ENCODE results near the gene SCYGR1. TPM values are rescaled to one million over a fixed set of nuclear protein-coding genes. Genes with fewer than 3 reads are reported as not detected.

The SCYGR1 gene
- total and polyA plus RNA-seq, 2 of the 13 experiments (the other 11 are each of a cell fraction or from before 2014, with no cell fraction given) = not detected

- TF ChIP-seq THAP11 (CRISPR knock-in tag; IDR thresholded peaks at IDR 0.05) = peak; percentile 76
- no peak for TF ChIP-seq ETS1 (CRISPR knock-in tag; IDR thresholded peaks at IDR 0.05)
- no peak for TF ChIP-seq ZNF775 (CRISPR knock-in tag; IDR thresholded peaks at IDR 0.05; ENCODE audit: borderline replicate concordance)
- TF ChIP-seq MTA1 (CRISPR knock-in tag; IDR thresholded peaks at IDR 0.05; ENCODE audit: borderline replicate concordance) = no peak
- no peak for TF ChIP-seq GPBP1L1 (CRISPR knock-in tag; IDR thresholded peaks at IDR 0.05)
- TF ChIP-seq ARNT2 (CRISPR knock-in tag; IDR thresholded peaks at IDR 0.05; ENCODE audit: low read depth) = peak; percentile 60; the same call in 1 of the 2 replicates
- TF ChIP-seq ZNF280D (CRISPR knock-in tag; IDR thresholded peaks at IDR 0.05) = 0 out of 2 replicates have a peak, but pooled peaks have one; percentile 73
- TF ChIP-seq ZNF512 (CRISPR knock-in tag; IDR thresholded peaks at IDR 0.05) = no peak
- TF ChIP-seq TFDP1 (CRISPR knock-in tag; IDR thresholded peaks at IDR 0.05; ENCODE audit: borderline replicate concordance) = no peak
- no peak for TF ChIP-seq ZNF160 (CRISPR knock-in tag; IDR thresholded peaks at IDR 0.05)
- TF ChIP-seq ZNF790 (CRISPR knock-in tag; IDR thresholded peaks at IDR 0.05; ENCODE audit: borderline replicate concordance) = no peak
- no peak for TF ChIP-seq ZNF737 (CRISPR knock-in tag; IDR thresholded peaks at IDR 0.05; ENCODE audit: borderline replicate concordance)
- 0 out of 2 replicates have a peak, but pooled peaks have one; percentile 80 for TF ChIP-seq HBP1 (CRISPR knock-in tag; IDR thresholded peaks at IDR 0.05; ENCODE audit: low read depth)
- TF ChIP-seq PREB (CRISPR knock-in tag; IDR thresholded peaks at IDR 0.05) = no peak
Observed at GRCh38 chr2:227406177-227407031, 18.7 kb upstream of the SCYGR1 start (continued).

Data from HepG2 (cell line).